ENCODE measurements around the gene SPPL3. TPM values are rescaled to one million over a fixed set of nuclear protein-coding genes. Genes with fewer than 3 reads are reported as not detected.
A peak's percentile ranks its signal among the peaks of the same experiment; 100 is the strongest.
"Not testable (repeated sequence)": the region's sequence is repeated elsewhere in the genome, so short reads cannot be mapped to it uniquely, and the experiment has no call there.

The SPPL3 gene
- total RNA-seq, 2 donors from 2014 or later = 27.6 to 29.7 TPM

- ATAC-seq = no peak
- intact Hi-C loops (cut with DNase I) = no loop called here
- DNase-seq = no peak
Observed at GRCh38 chr12:120810021-120810420, 94.1 kb downstream of the SPPL3 start.

- DNase-seq (no peak), ATAC-seq (no peak)
- intact Hi-C loops (cut with DNase I) = no loop called here
Observed at GRCh38 chr12:120804428-120804827, 99.7 kb downstream of the SPPL3 start.

GRCh38 chr12:120801146-120801545 lies 103.0 kb downstream of the SPPL3 start:
- no peak for DNase-seq
- intact Hi-C loops (cut with DNase I) = no loop called here

GRCh38 chr12:120800665-120801064 lies 103.5 kb downstream of the SPPL3 start:
- no peak for ATAC-seq
- intact Hi-C loops (cut with DNase I) = no loop called here
- no peak for DNase-seq

More at GRCh38 chr12:120801146-120801545, 103.0 kb downstream of the SPPL3 start:
- ATAC-seq = no peak

- intact Hi-C loops (cut with DNase I) = no loop called here
- ATAC-seq = no peak
- no peak for DNase-seq
Observed at GRCh38 chr12:120799243-120800045, 104.7 kb downstream of the SPPL3 start.

GRCh38 chr12:120798696-120799095 lies 105.5 kb downstream of the SPPL3 start:
- no peak for ATAC-seq
- intact Hi-C loops (cut with DNase I) = no loop called here
- no peak for DNase-seq

- ATAC-seq (no peak), DNase-seq (no peak)
- intact Hi-C loops (cut with DNase I) = no loop called here
Observed at GRCh38 chr12:120797677-120798642, 106.2 kb downstream of the SPPL3 start.

- intact Hi-C loops (cut with DNase I) = no loop called here
- ATAC-seq = no peak
- no peak for DNase-seq
Observed at GRCh38 chr12:120795441-120796178, 108.5 kb downstream of the SPPL3 start.

- intact Hi-C loops (cut with DNase I) = no loop called here
- DNase-seq = no peak
- ATAC-seq = no peak
Observed at GRCh38 chr12:120793357-120793756, 110.8 kb downstream of the SPPL3 start.

- ATAC-seq; DNase-seq; intact Hi-C loops (cut with DNase I): not testable (repeated sequence)
Observed at GRCh38 chr12:120792456-120792855, 111.7 kb downstream of the SPPL3 start.

GRCh38 chr12:120791669-120792176 lies 112.4 kb downstream of the SPPL3 start:
- no peak for ATAC-seq
- intact Hi-C loops (cut with DNase I) = no loop called here
- no peak for DNase-seq

- intact Hi-C loops (cut with DNase I) = no loop called here
- ATAC-seq = no peak
- DNase-seq = no peak
Observed at GRCh38 chr12:120790114-120790513, 114.0 kb downstream of the SPPL3 start.

GRCh38 chr12:120787889-120788288 lies 116.3 kb downstream of the SPPL3 start:
- no peak for DNase-seq
- no peak for ATAC-seq
- intact Hi-C loops (cut with DNase I) = no loop called here

GRCh38 chr12:120784804-120785203 lies 119.4 kb downstream of the SPPL3 start:
- intact Hi-C loops (cut with DNase I) = no loop called here
- no peak for DNase-seq
- ATAC-seq = no peak

- no peak for DNase-seq
- ATAC-seq = no peak
- intact Hi-C loops (cut with DNase I) = no loop called here
Observed at GRCh38 chr12:120783197-120783596, 121.0 kb downstream of the SPPL3 start.

GRCh38 chr12:120775862-120776552 lies 128.2 kb downstream of the SPPL3 start:
- peak; percentile 51 to 84 for ATAC-seq
- intact Hi-C loops (cut with DNase I) = loop anchor here in 1 of 2 donors (5.0 kb wide), 1 partner anchor 71 kb away; no protein-coding TSS in a partner anchor

GRCh38 chr12:120774169-120774916 lies 129.8 kb downstream of the SPPL3 start:
- no peak for DNase-seq
- intact Hi-C loops (cut with DNase I) = no loop called here
- peak in 1 of 2 donors; percentile 27 for ATAC-seq

More at GRCh38 chr12:120775862-120776552, 128.2 kb downstream of the SPPL3 start:
- no peak for DNase-seq

GRCh38 chr12:120771097-120771496 lies 133.1 kb downstream of the SPPL3 start:
- intact Hi-C loops (cut with DNase I) = no loop called here
- ATAC-seq = no peak

More at GRCh38 chr12:120771097-120771496, 133.1 kb downstream of the SPPL3 start:
- no peak for DNase-seq

All from left cardiac atrium (tissue), 4 donors.